Stimulated activated CD8-positive, alpha-beta memory T cell treated with anti-CD3 and anti-CD28 coated beads, Interleukin-15, amount 100 ng/mL, for 48 hours (primary cell): ENCODE results near the gene PERM1.
"Not testable (repeated sequence)": the region's sequence is repeated elsewhere in the genome, so short reads cannot be mapped to it uniquely, and the experiment has no call there.

Experiments
- DNase-seq, 2 donors: peaks; one replicate each; pipeline ENCODE4 v3.0.0-alpha.2; 2020; ENCODE audit warnings: low read depth in 2 of 2

Gene PERM1

GRCh38 chr1:1017397-1018320 lies 35.8 kb upstream of the PERM1 start:
- not testable (repeated sequence) for DNase-seq

GRCh38 chr1:1014799-1015681 lies 33.1 kb upstream of the PERM1 start:
- DNase-seq, result no peak

GRCh38 chr1:1013922-1014648 lies 32.2 kb upstream of the PERM1 start:
- no peak for DNase-seq

GRCh38 chr1:1013105-1013921 lies 31.4 kb upstream of the PERM1 start, which contains the start of gene ISG15:
Gene ISG15, plus strand, starts transcription at chr1:1013497. Its CDS starts 77 bp downstream, at chr1:1013574.
- DNase-seq, result peak; percentile 79 to 83

GRCh38 chr1:1012736-1013104 lies 30.8 kb upstream of the PERM1 start:
- DNase-seq, result not testable (repeated sequence)

GRCh38 chr1:1011396-1011949 lies 29.6 kb upstream of the PERM1 start:
- DNase-seq, result no peak

GRCh38 chr1:1010131-1010530 lies 28.2 kb upstream of the PERM1 start:
- DNase-seq, result not testable (repeated sequence)

GRCh38 chr1:1006305-1007159 lies 24.6 kb upstream of the PERM1 start:
- DNase-seq, result no peak

GRCh38 chr1:1005774-1006304 lies 23.9 kb upstream of the PERM1 start:
- DNase-seq, result no peak

GRCh38 chr1:1004780-1005697 lies 23.1 kb upstream of the PERM1 start:
- DNase-seq, result no peak

- DNase-seq, result no peak
Measured at GRCh38 chr1:1004420-1004779, 22.5 kb upstream of the PERM1 start.

- DNase-seq, result no peak
Measured at GRCh38 chr1:1003618-1004419, 21.9 kb upstream of the PERM1 start.

GRCh38 chr1:1001057-1001783 lies 19.3 kb upstream of the PERM1 start:
- no peak for DNase-seq

- peak; percentile 45 to 49 for DNase-seq
Measured at GRCh38 chr1:1000357-1001056, 18.6 kb upstream of the PERM1 start.

- no peak for DNase-seq
Measured at GRCh38 chr1:999725-1000356, 17.9 kb upstream of the PERM1 start, which contains the start of gene HES4. Gene HES4, minus strand, starts transcription at chr1:1000097. Its CDS starts 124 bp downstream, at chr1:999973.
